Suprapubic skin (tissue), 4 donors: Measurements from ENCODE around the gene SLC16A12.

Source experiments
- CTCF ChIP-seq, 2 donors: fragments of 200-600 bp in 1 of 2; fragments of 450-650 bp in 1 of 2; sonication (generic) in 1 of 2; IDR thresholded peaks; one replicate each; pipeline ENCODE4 v1.5.1; 2016 to 2019; ENCODE audit warnings: antibody characterized with exemption in 2 of 2, mild to moderate bottlenecking in 1 of 2, moderate library complexity in 1 of 2
- POLR2A ChIP-seq, 2 donors: fragments of 450-650 bp; IDR thresholded peaks; one replicate each; pipeline ENCODE4 v1.6.1; 2017; ENCODE audit warnings: antibody characterized with exemption in 2 of 2, mild to moderate bottlenecking in 2 of 2, moderate library complexity in 2 of 2
- POLR2AphosphoS5 ChIP-seq, 3 donors: sonication (generic); formaldehyde crosslinking; IDR thresholded peaks; one replicate each; pipeline ENCODE4 v1.6.1; 2017; ENCODE audit warnings: antibody characterized with exemption in 3 of 3

GRCh38 chr10:89553064-89553734 is 17.8 kb upstream of the SLC16A12 start:
- TF ChIP-seq POLR2A (IDR thresholded peaks at IDR 0.05) = no peak
- no peak for TF ChIP-seq POLR2AphosphoS5 (IDR thresholded peaks at IDR 0.05)
- no peak for TF ChIP-seq CTCF (IDR thresholded peaks at IDR 0.05)
